ENCODE results near the gene SLC5A2. TPM values are rescaled to one million over a fixed set of nuclear protein-coding genes. Genes with fewer than 3 reads are reported as not detected.

Gene SLC5A2
- total and polyA plus RNA-seq, 2 of the 13 experiments (the other 11 are each of a cell fraction or from before 2014, with no cell fraction given): 0.24 to 0.97 TPM

GRCh38 chr16:31453255-31454204 is 29.4 kb upstream of the SLC5A2 start (continued):
- TF ChIP-seq MAFF (IDR thresholded peaks at IDR 0.05; ENCODE audit: low read depth, low read length) (peak; percentile 95), ZNF232 (CRISPR knock-in tag; IDR thresholded peaks at IDR 0.05; ENCODE audit: borderline replicate concordance) (peak; percentile 58; the same call in 1 of the 2 replicates), MYNN (CRISPR knock-in tag; IDR thresholded peaks at IDR 0.05; ENCODE audit: low read depth) (0 out of 2 replicates have a peak, but pooled peaks have one; percentile 12), PHF5A (CRISPR knock-in tag; IDR thresholded peaks at IDR 0.05; ENCODE audit: low read depth, unreplicated experiment) (peak; percentile 66), SKI (IDR thresholded peaks at IDR 0.05; ENCODE audit: partially characterized antibody) (peak; percentile 25), TARDBP (CRISPR knock-in tag; IDR thresholded peaks at IDR 0.05) (peak; percentile 81), ATAD3A (CRISPR knock-in tag; IDR thresholded peaks at IDR 0.05) (no peak), JUNB (CRISPR knock-in tag; IDR thresholded peaks at IDR 0.05; ENCODE audit: borderline replicate concordance) (0 out of 2 replicates have a peak, but pooled peaks have one; percentile 38), TERF1 (CRISPR knock-in tag; IDR thresholded peaks at IDR 0.05) (no peak), ZNF850 (CRISPR knock-in tag; conservative IDR thresholded peaks at IDR 0.05) (no peak), PRMT3 (CRISPR knock-in tag; IDR thresholded peaks at IDR 0.05; ENCODE audit: borderline replicate concordance, low read depth) (no peak), ZBTB14 (CRISPR knock-in tag; IDR thresholded peaks at IDR 0.05) (no peak), ZNF720 (CRISPR knock-in tag; IDR thresholded peaks at IDR 0.05) (no peak), ZSCAN5A (CRISPR knock-in tag; IDR thresholded peaks at IDR 0.05; ENCODE audit: borderline replicate concordance) (no peak), KMT2B (CRISPR knock-in tag; IDR thresholded peaks at IDR 0.05) (peak; percentile 37; the same call in 1 of the 2 replicates), KLF12 (CRISPR knock-in tag; IDR thresholded peaks at IDR 0.05; ENCODE audit: borderline replicate concordance) (no peak), ZNF329 (CRISPR knock-in tag; IDR thresholded peaks at IDR 0.05; ENCODE audit: low read depth) (peak; percentile 47; the same call in 1 of the 2 replicates)
- TF ChIP-seq, protein P1, sequence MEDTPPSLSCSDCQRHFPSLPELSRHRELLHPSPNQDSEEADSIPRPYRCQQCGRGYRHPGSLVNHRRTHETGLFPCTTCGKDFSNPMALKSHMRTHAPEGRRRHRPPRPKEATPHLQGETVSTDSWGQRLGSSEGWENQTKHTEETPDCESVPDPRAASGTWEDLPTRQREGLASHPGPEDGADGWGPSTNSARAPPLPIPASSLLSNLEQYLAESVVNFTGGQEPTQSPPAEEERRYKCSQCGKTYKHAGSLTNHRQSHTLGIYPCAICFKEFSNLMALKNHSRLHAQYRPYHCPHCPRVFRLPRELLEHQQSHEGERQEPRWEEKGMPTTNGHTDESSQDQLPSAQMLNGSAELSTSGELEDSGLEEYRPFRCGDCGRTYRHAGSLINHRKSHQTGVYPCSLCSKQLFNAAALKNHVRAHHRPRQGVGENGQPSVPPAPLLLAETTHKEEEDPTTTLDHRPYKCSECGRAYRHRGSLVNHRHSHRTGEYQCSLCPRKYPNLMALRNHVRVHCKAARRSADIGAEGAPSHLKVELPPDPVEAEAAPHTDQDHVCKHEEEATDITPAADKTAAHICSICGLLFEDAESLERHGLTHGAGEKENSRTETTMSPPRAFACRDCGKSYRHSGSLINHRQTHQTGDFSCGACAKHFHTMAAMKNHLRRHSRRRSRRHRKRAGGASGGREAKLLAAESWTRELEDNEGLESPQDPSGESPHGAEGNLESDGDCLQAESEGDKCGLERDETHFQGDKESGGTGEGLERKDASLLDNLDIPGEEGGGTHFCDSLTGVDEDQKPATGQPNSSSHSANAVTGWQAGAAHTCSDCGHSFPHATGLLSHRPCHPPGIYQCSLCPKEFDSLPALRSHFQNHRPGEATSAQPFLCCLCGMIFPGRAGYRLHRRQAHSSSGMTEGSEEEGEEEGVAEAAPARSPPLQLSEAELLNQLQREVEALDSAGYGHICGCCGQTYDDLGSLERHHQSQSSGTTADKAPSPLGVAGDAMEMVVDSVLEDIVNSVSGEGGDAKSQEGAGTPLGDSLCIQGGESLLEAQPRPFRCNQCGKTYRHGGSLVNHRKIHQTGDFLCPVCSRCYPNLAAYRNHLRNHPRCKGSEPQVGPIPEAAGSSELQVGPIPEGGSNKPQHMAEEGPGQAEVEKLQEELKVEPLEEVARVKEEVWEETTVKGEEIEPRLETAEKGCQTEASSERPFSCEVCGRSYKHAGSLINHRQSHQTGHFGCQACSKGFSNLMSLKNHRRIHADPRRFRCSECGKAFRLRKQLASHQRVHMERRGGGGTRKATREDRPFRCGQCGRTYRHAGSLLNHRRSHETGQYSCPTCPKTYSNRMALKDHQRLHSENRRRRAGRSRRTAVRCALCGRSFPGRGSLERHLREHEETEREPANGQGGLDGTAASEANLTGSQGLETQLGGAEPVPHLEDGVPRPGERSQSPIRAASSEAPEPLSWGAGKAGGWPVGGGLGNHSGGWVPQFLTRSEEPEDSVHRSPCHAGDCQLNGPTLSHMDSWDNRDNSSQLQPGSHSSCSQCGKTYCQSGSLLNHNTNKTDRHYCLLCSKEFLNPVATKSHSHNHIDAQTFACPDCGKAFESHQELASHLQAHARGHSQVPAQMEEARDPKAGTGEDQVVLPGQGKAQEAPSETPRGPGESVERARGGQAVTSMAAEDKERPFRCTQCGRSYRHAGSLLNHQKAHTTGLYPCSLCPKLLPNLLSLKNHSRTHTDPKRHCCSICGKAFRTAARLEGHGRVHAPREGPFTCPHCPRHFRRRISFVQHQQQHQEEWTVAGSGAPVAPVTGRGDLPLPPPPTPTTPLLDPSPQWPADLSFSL (CRISPR knock-in tag; IDR thresholded peaks at IDR 0.05): no peak
